OCI-LY3 (cell line): ENCODE results near the gene DNAJB8.

Experiments used
- H2AFZ ChIP-seq: fragments of 200-600, 300-600 bp; shearing (Covaris generic); 2 replicates; pipeline ENCODE4 v1.6.0; 2014; ENCODE audit warnings: antibody characterized with exemption, low read depth, low read length
- H3K27ac ChIP-seq: fragments of 200-600, 300-600 bp; sonication (generic); 2 replicates; pipeline ENCODE4 v1.5.1; 2014; ENCODE audit warnings: mild to moderate bottlenecking, low read length, moderate library complexity, mixed read lengths
- H3K27me3 ChIP-seq: fragments of 200-600, 300-600 bp; sonication (generic); 2 replicates; pipeline ENCODE4 v1.6.1; 2014; ENCODE audit warnings: low read depth, low read length, mixed read lengths
- H3K36me3 ChIP-seq: fragments of 200-600, 300-600 bp; sonication (generic); replicated peaks from 2 replicates; pipeline ENCODE3; 2014; ENCODE audit warnings: low read depth, low read length, mixed read lengths
- H3K4me1 ChIP-seq: fragments of 300-600, 200-600 bp; sonication (generic); 2 replicates; pipeline ENCODE4 v1.6.1; 2014; ENCODE audit warnings: low read length, mixed read lengths
- H3K4me2 ChIP-seq: fragments of 200-600, 300-600 bp; sonication (generic); 2 replicates; pipeline ENCODE4 v1.6.1; 2014; ENCODE audit warnings: low read length, mixed read lengths
- H3K4me3 ChIP-seq: fragments of 300-600, 200-600 bp; sonication (generic); 2 replicates; pipeline ENCODE4 v1.5.1; 2014; ENCODE audit warnings: antibody characterized with exemption, mild to moderate bottlenecking, low read length, moderate library complexity
- H3K79me2 ChIP-seq: fragments of 300-600, 200-600 bp; shearing (Covaris generic); 2 replicates; pipeline ENCODE4 v1.6.1; 2014; ENCODE audit warnings: mild to moderate bottlenecking, low read length, mixed read lengths
- H3K9ac ChIP-seq: fragments of 300-600, 200-600 bp; shearing (Covaris generic); 2 replicates; pipeline ENCODE4 v1.6.0; 2014; ENCODE audit warnings: mild to moderate bottlenecking, low read length, moderate library complexity
- H3K9me3 ChIP-seq: fragments of 200-600, 300-600 bp; shearing (Covaris generic); 2 replicates; pipeline ENCODE4 v1.6.1; 2014; ENCODE audit warnings: low read length, mixed read lengths; ENCODE audit not compliant: insufficient read depth
- H4K20me1 ChIP-seq: fragments of 200-600, 300-600 bp; sonication (generic); 2 replicates; pipeline ENCODE4 v1.6.1; 2016; ENCODE audit warnings: low read length, mixed read lengths; ENCODE audit not compliant: insufficient read depth
- EZH2phosphoT487 ChIP-seq: fragments of 200-600 bp; shearing (Covaris generic); IDR thresholded peaks from 2 replicates; pipeline ENCODE4 v1.6.1; 2018; ENCODE audit warnings: antibody characterized with exemption, mixed run types, low read depth
- TF ChIP-seq, protein P1 (sequence below): fragments of 200-600, 300-600 bp; sonication (generic); IDR thresholded peaks from 2 replicates; pipeline ENCODE4 v1.5.1; 2014; ENCODE audit warnings: antibody characterized with exemption, low read length, low read depth

Gene DNAJB8

DNA sequence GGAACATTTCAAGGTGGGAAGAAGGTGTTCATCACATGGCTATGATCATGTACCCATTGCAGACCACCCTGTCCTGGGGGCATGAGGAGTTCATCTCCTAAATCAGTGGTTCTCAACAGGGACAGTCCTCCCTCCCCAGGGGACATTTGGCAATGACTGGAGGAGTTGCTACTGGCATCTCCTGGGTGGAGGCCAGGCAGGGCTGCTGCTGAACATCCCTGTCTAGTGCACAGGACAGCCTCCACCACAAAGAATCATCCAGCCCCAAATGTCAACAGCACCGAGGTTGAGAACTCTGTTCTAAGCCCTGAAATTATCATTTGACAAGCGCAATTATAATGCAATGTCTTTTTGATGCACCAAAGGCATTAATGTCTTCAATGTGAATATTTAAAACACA, 4.4 kb upstream of the DNAJB8 start:
- H3K9me3 ChIP-seq, result no peaks in the 10 kb centered on the region
- TF ChIP-seq, protein P1, sequence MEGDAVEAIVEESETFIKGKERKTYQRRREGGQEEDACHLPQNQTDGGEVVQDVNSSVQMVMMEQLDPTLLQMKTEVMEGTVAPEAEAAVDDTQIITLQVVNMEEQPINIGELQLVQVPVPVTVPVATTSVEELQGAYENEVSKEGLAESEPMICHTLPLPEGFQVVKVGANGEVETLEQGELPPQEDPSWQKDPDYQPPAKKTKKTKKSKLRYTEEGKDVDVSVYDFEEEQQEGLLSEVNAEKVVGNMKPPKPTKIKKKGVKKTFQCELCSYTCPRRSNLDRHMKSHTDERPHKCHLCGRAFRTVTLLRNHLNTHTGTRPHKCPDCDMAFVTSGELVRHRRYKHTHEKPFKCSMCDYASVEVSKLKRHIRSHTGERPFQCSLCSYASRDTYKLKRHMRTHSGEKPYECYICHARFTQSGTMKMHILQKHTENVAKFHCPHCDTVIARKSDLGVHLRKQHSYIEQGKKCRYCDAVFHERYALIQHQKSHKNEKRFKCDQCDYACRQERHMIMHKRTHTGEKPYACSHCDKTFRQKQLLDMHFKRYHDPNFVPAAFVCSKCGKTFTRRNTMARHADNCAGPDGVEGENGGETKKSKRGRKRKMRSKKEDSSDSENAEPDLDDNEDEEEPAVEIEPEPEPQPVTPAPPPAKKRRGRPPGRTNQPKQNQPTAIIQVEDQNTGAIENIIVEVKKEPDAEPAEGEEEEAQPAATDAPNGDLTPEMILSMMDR, result no peak
- TF ChIP-seq EZH2phosphoT487, result no peak
- H3K4me1 ChIP-seq, result no peaks in the 10 kb centered on the region
- H3K4me2 ChIP-seq, result no peak overlapping the region
- H4K20me1 ChIP-seq, result no peaks in the 10 kb centered on the region
- no peak overlapping the region for H3K4me3 ChIP-seq
- no peaks in the 10 kb centered on the region for H3K79me2 ChIP-seq
- no peak overlapping the region for H2AFZ ChIP-seq
- peaks cover 26% of the 10 kb centered on the region for H3K27me3 ChIP-seq
- no peaks in the 10 kb centered on the region for H3K36me3 ChIP-seq
- H3K27ac ChIP-seq, result no peak overlapping the region
- no peak overlapping the region for H3K9ac ChIP-seq

DNA sequence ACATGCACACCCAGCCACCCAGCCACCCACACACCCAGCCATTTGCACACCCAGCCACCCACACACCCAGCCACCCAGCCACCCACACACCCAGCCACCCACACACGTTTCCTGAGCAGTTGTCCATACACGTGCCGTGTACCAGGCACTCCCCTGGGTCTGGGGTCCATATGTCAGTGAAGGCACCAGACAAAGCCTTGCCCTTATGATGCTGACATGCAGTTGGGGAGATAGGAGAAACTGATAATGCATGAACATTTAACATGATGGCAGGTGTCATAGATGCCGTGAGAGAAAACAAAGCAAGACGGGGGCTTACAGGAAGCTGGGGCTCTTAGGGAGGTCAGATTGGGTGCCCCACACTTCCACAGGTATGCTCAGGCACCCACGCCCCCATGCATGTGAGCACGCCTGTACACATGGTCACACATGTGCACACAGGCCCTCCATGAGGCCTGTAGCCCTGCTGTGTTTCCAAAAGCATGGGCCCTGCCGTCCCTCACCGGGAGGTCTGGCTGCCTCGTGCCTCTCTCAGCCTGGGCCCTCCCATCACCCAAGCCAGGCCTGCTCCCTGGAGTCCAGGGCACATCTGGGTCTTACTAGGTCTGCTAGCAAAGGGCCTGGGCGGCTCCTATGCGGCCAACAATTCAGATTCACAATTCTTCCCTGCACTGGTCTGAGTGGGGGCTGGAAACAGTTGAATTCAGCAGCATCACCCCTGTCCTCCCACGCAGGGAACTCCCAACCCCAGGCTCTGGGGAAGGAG, 3.6 kb upstream of the DNAJB8 start:
- Histone ChIP-seq H3K4me1 (no peaks in the 10 kb centered on the region), H3K4me3 (no peak overlapping the region), H3K36me3 (no peaks in the 10 kb centered on the region), H3K9me3 (no peaks in the 10 kb centered on the region), H3K27ac (no peak overlapping the region), H3K4me2 (no peak overlapping the region), H3K27me3 (peaks cover 30% of the 10 kb centered on the region), H2AFZ (no peak overlapping the region), H3K9ac (no peak overlapping the region), H4K20me1 (no peaks in the 10 kb centered on the region), H3K79me2 (no peaks in the 10 kb centered on the region)
- TF ChIP-seq, protein P1, result no peak
- TF ChIP-seq EZH2phosphoT487, result no peak

DNA sequence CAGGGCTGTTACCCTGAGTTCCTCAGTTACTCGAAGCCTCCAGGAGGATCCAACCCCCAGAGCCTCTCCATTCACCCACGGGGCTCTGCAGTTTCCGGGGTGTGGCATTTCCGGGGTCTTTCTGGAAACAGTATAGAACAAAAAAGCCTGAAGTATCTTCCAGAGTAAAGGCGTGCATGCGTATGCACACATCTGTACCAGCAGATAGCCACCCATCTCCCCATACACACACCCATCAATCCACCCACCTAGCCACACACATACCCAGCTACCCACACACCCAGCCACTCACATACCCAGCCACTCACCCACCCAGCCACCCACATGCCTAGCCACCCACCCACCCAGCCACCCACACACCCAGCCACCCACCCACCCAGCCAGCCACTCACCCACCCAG, 2.9 kb upstream of the DNAJB8 start:
- Histone ChIP-seq H3K4me3 (no peak overlapping the region), H3K36me3 (no peaks in the 10 kb centered on the region), H4K20me1 (no peaks in the 10 kb centered on the region), H3K27me3 (peaks cover 33% of the 10 kb centered on the region), H3K4me1 (no peaks in the 10 kb centered on the region), H3K4me2 (no peak overlapping the region), H3K9me3 (no peaks in the 10 kb centered on the region), H3K9ac (no peak overlapping the region), H3K79me2 (no peaks in the 10 kb centered on the region), H3K27ac (no peak overlapping the region), H2AFZ (no peak overlapping the region)
- TF ChIP-seq, protein P1, result no peak
- TF ChIP-seq EZH2phosphoT487, result no peak

DNA sequence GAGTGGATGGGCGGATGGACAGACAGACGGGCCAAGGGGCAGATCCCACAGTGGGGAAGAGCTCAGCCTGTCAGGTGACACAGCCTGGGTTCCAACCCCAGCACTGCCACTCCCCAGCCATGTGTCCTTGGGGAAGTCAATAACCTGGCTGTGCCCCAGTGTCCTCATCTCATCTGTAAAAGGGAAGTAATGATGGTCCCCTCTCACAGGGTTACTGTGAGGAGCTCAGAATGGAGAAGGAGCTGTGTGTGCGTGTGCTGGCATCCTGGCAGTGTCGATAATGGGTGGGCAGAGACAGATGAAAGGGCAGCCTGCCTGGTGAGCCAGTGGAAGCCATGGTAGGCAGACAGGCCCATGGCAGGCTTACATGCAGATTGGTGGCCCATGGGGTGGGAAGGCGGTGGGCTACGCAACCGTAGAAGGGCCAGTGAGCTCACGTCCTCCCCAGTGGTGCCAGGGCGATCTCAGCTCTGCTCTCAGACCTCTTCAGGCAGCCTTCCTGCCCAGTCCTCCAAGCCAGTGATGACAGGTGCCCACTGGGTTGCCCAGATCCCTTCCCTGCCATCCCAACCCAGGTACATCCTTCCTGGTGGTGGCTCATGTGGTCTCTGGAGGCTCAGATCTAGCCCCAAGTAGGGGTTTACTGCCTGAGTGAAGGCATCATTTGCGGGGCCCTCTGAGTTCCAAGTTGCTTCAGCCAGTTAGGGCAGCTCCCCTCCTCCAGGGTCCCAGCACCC, 2.3 kb upstream of the DNAJB8 start:
- H3K27ac ChIP-seq, result no peak overlapping the region
- TF ChIP-seq, protein P1, result no peak
- TF ChIP-seq EZH2phosphoT487, result no peak
- H3K4me1 ChIP-seq, result no peaks in the 10 kb centered on the region
- no peaks in the 10 kb centered on the region for H3K9me3 ChIP-seq
- no peaks in the 10 kb centered on the region for H4K20me1 ChIP-seq
- no peak overlapping the region for H3K4me2 ChIP-seq
- no peak overlapping the region for H3K4me3 ChIP-seq
- H2AFZ ChIP-seq, result no peak overlapping the region
- H3K79me2 ChIP-seq, result no peaks in the 10 kb centered on the region
- peaks cover 27% of the 10 kb centered on the region for H3K27me3 ChIP-seq
- no peaks in the 10 kb centered on the region for H3K36me3 ChIP-seq
- H3K9ac ChIP-seq, result no peak overlapping the region
